ENCODE measurements around the gene FRMPD2. TPM values are rescaled to one million over a fixed set of nuclear protein-coding genes. Genes with fewer than 3 reads are reported as not detected.

Gene FRMPD2
- total and polyA plus RNA-seq, 2 experiments from 2014 or later = 0.10 to 0.30 TPM

DNA sequence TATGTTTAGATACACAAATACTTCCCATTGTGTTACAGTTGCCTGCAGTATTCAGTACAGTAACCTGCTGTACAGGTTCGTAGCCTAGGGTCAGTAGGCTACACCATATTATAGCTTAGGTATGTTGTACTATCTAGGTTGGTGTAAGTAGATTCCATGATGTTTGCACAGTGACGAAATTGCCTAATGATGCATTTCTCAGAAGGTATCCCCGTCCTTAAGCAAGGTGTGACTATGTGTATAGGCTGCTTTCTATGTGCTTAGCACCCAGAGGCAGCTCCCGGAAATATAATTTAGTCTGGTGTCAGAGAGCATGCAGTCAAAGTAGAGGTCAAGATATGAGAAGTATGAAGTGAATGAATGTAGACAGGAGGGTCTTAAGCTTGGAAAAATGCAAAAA, 41.7 kb upstream of the FRMPD2 start:
- Histone ChIP-seq H3K4me3 (no peak overlapping the region), H3K9me3 (ENCODE audit: low read depth) (no peaks in the 10 kb centered on the region), H2AFZ (no peak overlapping the region), H3K4me2 (no peak overlapping the region), H3K4me1 (ENCODE audit: insufficient read depth) (no peaks in the 10 kb centered on the region), H3K79me2 (peaks cover 98% of the 10 kb centered on the region), H3K27ac (peak overlapping the region; percentile 3), H4K20me1 (ENCODE audit: insufficient read depth, poor library complexity, severe bottlenecking) (peaks cover 31% of the 10 kb centered on the region), H3K9me2 (replicated peaks; ENCODE audit: insufficient read depth) (no peaks in the 10 kb centered on the region), H3K27me3 (no peaks in the 10 kb centered on the region), H3K36me3 (replicated peaks; ENCODE audit: insufficient read depth, low read depth) (no peaks in the 10 kb centered on the region)
- TF ChIP-seq EZH2phosphoT487 (IDR thresholded peaks at IDR 0.05; ENCODE audit: low read depth, severe bottlenecking, unreplicated experiment) (no peak), CTCF (IDR thresholded peaks at IDR 0.05; ENCODE audit: poor library complexity) (no peak), EZH2 (IDR thresholded peaks at IDR 0.05; ENCODE audit: borderline replicate concordance) (no peak)
- 69% methylated on average over 4 of the region's 4 CpGs for WGBS (ENCODE audit: low lambda C conversion rate, missing lambda C conversion rate)
- peak; percentile 24 for DNase-seq (ENCODE audit: low spot score)

GRCh38 chr10:48314107-48314506, 39.6 kb upstream of the FRMPD2 start:
- H3K27me3 ChIP-seq = no peaks in the 10 kb centered on the region
- H3K9me2 ChIP-seq (replicated peaks; ENCODE audit: insufficient read depth) = no peaks in the 10 kb centered on the region
- H3K4me1 ChIP-seq (ENCODE audit: insufficient read depth) = peaks cover 4% of the 10 kb centered on the region
- H3K36me3 ChIP-seq (replicated peaks; ENCODE audit: insufficient read depth, low read depth) = no peaks in the 10 kb centered on the region
- H3K4me2 ChIP-seq = no peak overlapping the region
- no peak overlapping the region for H2AFZ ChIP-seq
- H3K79me2 ChIP-seq = peaks cover 96% of the 10 kb centered on the region
- no peak overlapping the region for H3K4me3 ChIP-seq
- H4K20me1 ChIP-seq (ENCODE audit: insufficient read depth, poor library complexity, severe bottlenecking) = peaks cover 43% of the 10 kb centered on the region
- 98% methylated on average over 2 of the region's 2 CpGs for WGBS (ENCODE audit: low lambda C conversion rate, missing lambda C conversion rate)
- no peaks in the 10 kb centered on the region for H3K9me3 ChIP-seq (ENCODE audit: low read depth)
- TF ChIP-seq EZH2 (IDR thresholded peaks at IDR 0.05; ENCODE audit: borderline replicate concordance) (no peak), CTCF (IDR thresholded peaks at IDR 0.05; ENCODE audit: poor library complexity) (no peak), EZH2phosphoT487 (IDR thresholded peaks at IDR 0.05; ENCODE audit: low read depth, severe bottlenecking, unreplicated experiment) (no peak)
- no peak for DNase-seq (ENCODE audit: low spot score)
- H3K27ac ChIP-seq = no peak overlapping the region

GRCh38 chr10:48309711-48310226, 35.3 kb upstream of the FRMPD2 start:
- Histone ChIP-seq H2AFZ (no peak overlapping the region), H3K9me2 (replicated peaks; ENCODE audit: insufficient read depth) (no peaks in the 10 kb centered on the region), H3K4me1 (ENCODE audit: insufficient read depth) (peaks cover 11% of the 10 kb centered on the region), H4K20me1 (ENCODE audit: insufficient read depth, poor library complexity, severe bottlenecking) (peaks cover 45% of the 10 kb centered on the region), H3K4me2 (peak overlapping the region; percentile 15), H3K79me2 (peaks cover 74% of the 10 kb centered on the region), H3K27ac (peak overlapping the region; percentile 4), H3K27me3 (no peaks in the 10 kb centered on the region), H3K36me3 (replicated peaks; ENCODE audit: insufficient read depth, low read depth) (no peaks in the 10 kb centered on the region), H3K9me3 (ENCODE audit: low read depth) (no peaks in the 10 kb centered on the region), H3K4me3 (no peak overlapping the region)
- DNase-seq (ENCODE audit: low spot score) = peak; percentile 43
- WGBS (ENCODE audit: low lambda C conversion rate, missing lambda C conversion rate) = 62% methylated on average over 2 of the region's 2 CpGs
- TF ChIP-seq EZH2 (IDR thresholded peaks at IDR 0.05; ENCODE audit: borderline replicate concordance) (no peak), CTCF (IDR thresholded peaks at IDR 0.05; ENCODE audit: poor library complexity) (peak; percentile 29)

GRCh38 chr10:48307711-48308018, 33.2 kb upstream of the FRMPD2 start:
- Histone ChIP-seq H3K27ac (peak overlapping the region; percentile 99), H3K4me3 (peak overlapping the region; percentile 96), H3K4me1 (ENCODE audit: insufficient read depth) (peaks cover 11% of the 10 kb centered on the region), H2AFZ (peak overlapping the region; percentile 90), H3K4me2 (peak overlapping the region; percentile 87), H3K36me3 (replicated peaks; ENCODE audit: insufficient read depth, low read depth) (no peaks in the 10 kb centered on the region), H4K20me1 (ENCODE audit: insufficient read depth, poor library complexity, severe bottlenecking) (peaks cover 38% of the 10 kb centered on the region), H3K9me3 (ENCODE audit: low read depth) (no peaks in the 10 kb centered on the region), H3K27me3 (no peaks in the 10 kb centered on the region), H3K79me2 (peaks cover 53% of the 10 kb centered on the region), H3K9me2 (replicated peaks; ENCODE audit: insufficient read depth) (no peaks in the 10 kb centered on the region)
- 11% methylated on average over 3 of the region's 3 CpGs for WGBS (ENCODE audit: low lambda C conversion rate, missing lambda C conversion rate)
- no peak for TF ChIP-seq CTCF (IDR thresholded peaks at IDR 0.05; ENCODE audit: poor library complexity)
- no peak for TF ChIP-seq EZH2phosphoT487 (IDR thresholded peaks at IDR 0.05; ENCODE audit: low read depth, severe bottlenecking, unreplicated experiment)
- TF ChIP-seq EZH2 (IDR thresholded peaks at IDR 0.05; ENCODE audit: borderline replicate concordance) = no peak
- no peak for DNase-seq (ENCODE audit: low spot score)

Measured in hepatocyte (in vitro differentiated cells).